ENCODE data around the gene ATG10.
"Not testable (repeated sequence)": the region's sequence is repeated elsewhere in the genome, so short reads cannot be mapped to it uniquely, and the experiment has no call there.

ATG10 gene

GRCh38 chr5:81971712-81972491 lies at the start of gene ATG10:
ATG10 (plus strand) TSS chr5:81972023; CDS start chr5:81987571, 15,548 bp downstream.
- DNase-seq = peak; percentile 63 to 90 (median 80)

GRCh38 chr5:81922854-81923279 lies 49.0 kb upstream of the ATG10 start:
- DNase-seq = no peak

DNA sequence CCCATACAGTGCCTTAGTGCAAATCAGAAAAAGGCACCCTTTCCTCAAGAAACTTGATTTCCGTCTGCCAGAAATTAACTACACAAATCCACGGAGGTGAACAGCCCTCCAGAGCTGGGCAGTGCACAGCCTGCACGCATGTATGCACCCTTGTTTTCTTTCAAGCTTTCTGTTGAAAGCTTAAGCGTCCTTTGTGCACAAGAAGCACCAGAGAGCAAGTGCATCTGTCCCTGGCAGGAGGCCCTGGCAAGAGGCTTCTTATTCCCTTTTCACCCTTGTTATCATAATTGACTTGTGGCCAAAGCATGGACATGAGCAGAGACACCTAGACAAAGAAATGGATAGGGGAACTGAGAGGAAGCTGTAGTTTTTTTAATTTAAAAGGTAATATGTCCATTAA lies 47.4 kb upstream of the ATG10 start:
- DNase-seq = no peak

- DNase-seq = no peak
Measured at GRCh38 chr5:81925009-81925408, 46.8 kb upstream of the ATG10 start.

DNA sequence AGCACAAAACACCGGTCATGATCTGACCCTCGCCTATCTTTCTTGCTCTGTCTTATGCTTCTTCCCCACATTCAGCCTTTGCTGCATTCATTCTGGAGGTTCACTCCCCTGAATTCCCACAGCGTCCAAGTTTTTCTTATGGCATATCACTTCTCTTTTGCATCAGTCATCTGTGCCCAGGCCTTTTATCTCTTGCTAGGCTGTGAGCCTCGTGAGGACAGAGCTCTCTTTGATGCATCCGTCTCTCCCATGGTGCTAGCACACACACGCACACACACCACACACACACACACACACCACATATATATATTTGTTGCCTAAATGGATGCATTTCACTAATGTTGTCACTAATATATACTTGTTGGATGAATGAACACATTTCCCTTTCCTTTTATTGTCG lies 45.8 kb upstream of the ATG10 start:
- no peak for DNase-seq

DNA sequence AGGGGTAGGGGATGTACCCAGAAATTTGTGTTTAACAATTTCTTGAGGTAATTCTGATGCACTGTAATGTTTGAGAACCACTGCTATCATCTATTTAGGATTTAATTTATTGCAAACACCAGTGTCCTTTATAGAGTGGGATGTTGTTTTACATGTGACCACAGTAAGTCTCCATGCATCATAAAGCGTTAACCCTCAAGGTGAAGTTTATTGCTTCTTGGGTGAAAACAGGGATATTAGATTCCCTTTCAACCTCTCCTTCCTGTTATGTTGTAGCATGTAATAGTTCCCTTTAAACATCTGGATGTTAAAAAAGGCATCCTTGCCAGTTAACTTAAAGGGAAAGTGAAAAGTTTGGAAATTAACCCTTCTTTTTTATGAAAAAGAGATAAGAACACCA lies 35.8 kb upstream of the ATG10 start:
- DNase-seq = no peak

GRCh38 chr5:81936750-81937149 lies 35.1 kb upstream of the ATG10 start:
- no peak for DNase-seq

DNA sequence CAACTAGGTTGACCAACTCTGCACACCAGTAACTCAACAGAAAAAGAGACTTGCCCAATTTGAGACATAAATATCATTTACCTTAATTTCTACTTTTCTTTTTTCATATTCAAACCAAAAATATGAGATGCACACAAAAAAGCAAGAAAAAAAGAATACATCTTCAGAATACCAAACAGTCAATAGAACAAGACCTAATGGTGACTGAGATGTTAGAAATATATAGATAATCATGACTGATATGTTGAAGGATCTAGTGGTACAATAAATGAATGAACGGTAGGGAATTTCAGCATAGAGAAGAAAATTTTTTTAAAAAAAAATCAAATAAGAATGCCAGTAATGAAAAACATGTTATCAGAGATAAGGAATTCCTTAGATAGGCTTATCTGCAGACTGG lies 29.1 kb upstream of the ATG10 start:
- DNase-seq = no peak

DNA sequence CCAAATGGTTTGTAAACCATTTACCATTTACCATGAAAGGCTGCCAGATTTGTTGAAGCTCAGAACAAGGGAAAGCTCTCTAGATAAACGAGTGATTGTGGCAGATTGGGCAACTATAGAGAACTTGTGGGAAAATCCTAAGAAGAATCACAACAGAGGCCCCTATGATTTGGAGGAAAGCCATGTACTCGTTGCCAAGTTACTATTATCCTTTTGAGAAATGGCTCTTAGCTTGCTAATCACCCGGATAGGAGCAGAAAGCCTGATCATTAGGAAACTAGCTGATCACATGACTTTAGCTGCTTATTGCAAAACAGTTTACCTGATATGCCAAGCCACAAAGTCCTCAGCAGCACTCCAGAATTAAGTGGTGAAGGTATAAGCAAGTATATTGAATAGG lies 23.5 kb upstream of the ATG10 start:
- DNase-seq = no peak

GRCh38 chr5:81949462-81949861 lies 22.4 kb upstream of the ATG10 start:
- DNase-seq = no peak

- no peak for DNase-seq
Measured at GRCh38 chr5:81950996-81951395, 20.8 kb upstream of the ATG10 start.

- DNase-seq = not testable (repeated sequence)
Measured at GRCh38 chr5:81954796-81955195, 17.0 kb upstream of the ATG10 start.

DNA sequence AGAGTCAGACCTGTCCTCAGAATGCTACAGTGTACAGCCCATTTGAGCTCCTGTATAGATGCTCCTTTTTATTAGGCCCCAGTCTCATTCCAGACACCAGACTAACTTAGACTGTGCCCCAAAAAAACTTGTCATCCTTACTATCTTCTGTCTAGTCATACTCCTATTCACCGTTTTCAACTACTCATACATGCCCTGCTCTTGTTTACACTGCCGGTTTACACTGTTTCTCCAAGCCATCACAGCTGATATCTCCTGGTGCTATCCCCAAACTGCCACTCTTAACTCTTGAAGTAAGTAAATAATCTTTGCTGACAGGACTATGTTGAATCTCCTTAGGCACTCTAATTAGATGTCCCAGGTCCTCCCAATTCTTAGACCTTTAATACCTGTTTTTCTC lies 13.7 kb upstream of the ATG10 start:
- not testable (repeated sequence) for DNase-seq

DNA sequence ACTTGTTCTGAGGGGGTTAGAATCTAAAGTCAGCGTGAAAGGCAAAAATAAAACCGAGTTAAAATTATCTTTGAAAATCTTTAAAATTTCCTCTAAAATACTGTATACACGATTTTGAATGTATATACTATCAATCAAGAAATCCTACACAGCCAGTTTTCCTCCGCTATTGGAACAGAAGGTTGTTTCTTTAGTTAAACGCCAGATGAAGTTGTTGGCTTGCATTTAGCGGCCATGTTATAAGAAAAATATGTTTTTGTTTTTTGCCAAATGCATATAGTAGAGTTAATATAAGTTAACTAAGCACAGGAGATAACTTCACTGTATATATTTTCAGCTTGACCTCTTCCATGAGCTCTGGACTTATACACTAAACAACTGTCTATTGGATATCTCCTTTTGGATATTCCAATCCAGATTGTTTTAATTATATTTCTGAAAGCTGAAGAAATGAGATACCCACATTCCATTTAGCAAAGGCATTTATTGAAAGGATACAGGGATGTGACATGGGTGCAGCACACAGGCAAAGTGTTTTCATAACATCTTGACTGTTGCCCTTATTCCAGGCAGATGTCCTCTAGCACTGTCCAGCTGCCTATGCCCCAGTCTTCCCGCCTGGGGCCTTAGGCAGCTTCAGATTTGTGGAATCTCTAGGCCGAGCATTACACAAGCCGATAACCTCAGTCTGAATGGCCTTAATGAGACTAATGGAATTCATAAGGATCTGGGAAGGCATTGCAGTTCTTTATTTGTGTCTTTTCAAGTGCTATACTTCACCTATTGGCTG lies 10.0 kb upstream of the ATG10 start:
- DNase-seq = no peak

GRCh38 chr5:81963544-81963943 lies 8.3 kb upstream of the ATG10 start:
- no peak for DNase-seq

DNA sequence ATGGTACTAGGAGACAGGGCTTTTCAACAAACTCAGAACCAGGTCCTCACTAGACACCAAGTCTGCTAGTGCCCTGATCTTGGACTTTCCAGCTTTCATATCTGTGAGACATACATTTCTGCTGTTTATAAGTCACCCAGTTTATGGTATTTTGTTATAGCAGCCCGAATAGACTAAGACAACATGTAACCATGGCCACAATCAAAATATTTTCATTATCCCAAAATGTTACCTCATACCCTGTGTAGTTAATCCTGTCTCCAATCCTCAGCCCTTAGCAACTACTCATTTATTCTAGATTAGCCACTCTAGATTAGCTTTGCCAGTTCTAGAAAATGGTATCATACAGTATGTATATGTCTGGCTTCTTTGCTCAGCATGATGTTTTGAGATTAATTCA lies 6.3 kb upstream of the ATG10 start:
- no peak for DNase-seq

DNA sequence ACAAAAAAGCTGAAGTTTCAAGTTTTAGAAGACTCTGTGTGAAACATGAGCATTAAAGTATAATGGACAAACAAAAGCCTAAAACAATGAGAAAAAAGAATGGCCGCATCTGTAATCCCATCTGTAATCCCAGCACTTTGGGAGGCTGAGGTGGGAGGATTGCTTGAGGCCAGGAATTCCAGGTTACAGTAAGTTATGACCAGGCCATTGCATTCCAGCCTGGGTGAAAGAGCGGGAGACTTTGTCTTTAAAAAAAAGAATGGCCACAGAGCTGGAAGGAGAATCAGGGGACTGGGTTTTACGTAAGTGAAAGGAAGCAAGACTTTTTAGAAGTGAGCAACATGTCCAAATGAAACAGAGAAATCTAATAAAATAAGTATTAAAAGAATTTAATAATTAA lies 2.6 kb upstream of the ATG10 start:
- DNase-seq = no peak

DNA sequence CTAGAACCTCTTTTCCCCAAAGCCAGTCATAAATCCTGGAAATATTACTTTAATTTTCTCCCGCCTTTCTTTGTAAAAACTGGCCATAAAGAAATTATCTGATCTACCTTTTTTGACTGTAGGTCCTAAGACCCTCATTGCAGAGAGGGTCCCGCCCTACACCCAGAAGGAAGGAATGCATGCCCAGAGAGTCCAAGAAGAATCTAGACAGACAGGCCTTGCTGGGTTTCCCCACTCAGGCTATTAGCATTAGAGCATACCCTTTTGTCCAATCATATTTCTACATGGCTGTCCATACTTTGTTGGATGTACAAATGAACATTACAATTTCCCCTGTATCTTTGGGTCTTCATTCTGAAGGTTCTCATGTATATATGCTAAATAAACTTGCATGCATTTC lies 1.9 kb upstream of the ATG10 start:
- DNase-seq = no peak

- peak in 3 of 6 experiments; percentile 54 to 80 (median 70) for DNase-seq
Measured at GRCh38 chr5:81971111-81971711, 612 bp upstream of the ATG10 start.

- DNase-seq = no peak
Measured at GRCh38 chr5:81972492-81972783, 615 bp downstream of the ATG10 start.

GRCh38 chr5:81980160-81980559 lies 8.3 kb downstream of the ATG10 start:
- DNase-seq = no peak

GRCh38 chr5:81980598-81981260 lies 8.9 kb downstream of the ATG10 start:
- DNase-seq = no peak

DNA sequence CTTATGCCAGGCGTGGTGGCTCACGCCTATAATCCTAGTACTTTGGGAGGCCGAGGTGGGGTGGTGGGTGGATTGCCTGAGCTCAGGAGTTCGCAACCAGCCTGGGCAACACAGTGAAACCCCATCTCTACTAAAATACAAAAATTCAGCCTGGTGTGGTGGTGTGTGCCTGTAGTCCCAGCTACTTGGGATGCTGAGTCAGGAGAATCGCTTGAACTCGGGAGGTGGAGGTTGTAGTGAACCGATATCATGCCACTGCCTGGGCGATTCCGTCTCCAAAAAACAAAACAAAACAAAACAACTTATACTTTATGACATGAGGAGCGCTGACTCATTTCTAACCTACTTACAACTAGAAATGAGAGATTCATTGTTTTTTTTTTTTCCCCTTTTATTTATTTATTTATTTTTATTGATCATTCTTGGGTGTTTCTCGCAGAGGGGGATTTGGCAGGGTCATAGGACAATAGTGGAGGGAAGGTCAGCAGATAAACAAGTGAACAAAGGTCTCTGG lies 10.4 kb downstream of the ATG10 start:
- not testable (repeated sequence) for DNase-seq
